Urothelium cell line (cell line): ENCODE results near the gene PAQR6.
A peak's percentile ranks its signal among the peaks of the same experiment; 100 is the strongest.

ENCODE experiments used
- DNase-seq: peaks from one replicate; pipeline ENCODE4 v3.0.0; 2011; ENCODE audit warnings: low spot score, mixed read lengths
- FAIRE-seq: peaks from 2 replicates; lab custom pipeline; 2011; peaks lifted over from hg19 to GRCh38; lab: Jason Lieb, UNC

The PAQR6 gene, protein sequence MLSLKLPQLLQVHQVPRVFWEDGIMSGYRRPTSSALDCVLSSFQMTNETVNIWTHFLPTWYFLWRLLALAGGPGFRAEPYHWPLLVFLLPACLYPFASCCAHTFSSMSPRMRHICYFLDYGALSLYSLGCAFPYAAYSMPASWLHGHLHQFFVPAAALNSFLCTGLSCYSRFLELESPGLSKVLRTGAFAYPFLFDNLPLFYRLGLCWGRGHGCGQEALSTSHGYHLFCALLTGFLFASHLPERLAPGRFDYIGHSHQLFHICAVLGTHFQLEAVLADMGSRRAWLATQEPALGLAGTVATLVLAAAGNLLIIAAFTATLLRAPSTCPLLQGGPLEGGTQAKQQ

DNA sequence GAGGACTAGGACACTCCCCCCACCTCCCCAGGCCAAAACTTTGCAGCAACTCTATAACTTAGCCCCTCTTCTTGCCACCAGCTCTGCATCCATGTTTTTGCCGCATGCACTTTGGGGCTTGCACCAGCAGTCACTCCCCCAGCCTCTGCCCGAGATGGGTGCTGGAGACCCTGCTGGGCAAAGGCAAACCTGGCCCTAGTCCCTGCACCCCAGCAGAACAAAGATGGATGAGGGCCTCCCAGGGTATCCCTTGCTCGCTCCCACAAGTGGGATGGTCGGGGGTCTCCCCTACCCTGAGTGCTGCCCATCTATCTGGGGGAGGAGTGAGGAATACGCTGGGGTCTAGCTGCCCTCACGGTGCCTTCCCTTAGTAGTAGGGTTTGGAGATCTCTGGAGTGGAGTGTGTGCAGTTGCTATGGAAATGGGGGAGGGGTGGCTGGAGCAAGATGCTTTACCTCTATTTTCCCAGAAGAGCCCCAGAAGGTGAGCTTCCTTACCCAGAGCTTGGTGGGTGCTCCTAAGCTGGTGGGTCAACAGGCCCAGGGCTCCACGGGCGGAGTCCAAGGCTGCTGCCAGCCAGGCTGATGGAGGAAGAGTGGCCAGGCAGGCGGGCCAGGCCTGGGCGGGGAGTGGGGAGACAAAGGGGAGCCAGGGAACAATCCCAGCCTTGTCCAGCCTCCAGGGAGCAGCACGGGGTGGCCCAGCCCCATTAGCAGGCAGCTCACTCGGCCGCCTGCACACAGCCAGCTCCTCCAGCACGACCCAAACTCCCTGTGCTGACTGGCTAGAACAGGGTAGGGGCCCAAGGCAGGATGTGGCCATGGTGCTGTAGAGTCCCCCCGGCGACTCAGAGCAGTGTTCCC, at the start of gene PAQR6:
Gene PAQR6 (minus strand): TSS at position 597 of the 863 bp plus-strand sequence. CDS start 1,325 bp downstream, outside the sequence.
- FAIRE-seq, result no peak
- DNase-seq, result no peak

DNA sequence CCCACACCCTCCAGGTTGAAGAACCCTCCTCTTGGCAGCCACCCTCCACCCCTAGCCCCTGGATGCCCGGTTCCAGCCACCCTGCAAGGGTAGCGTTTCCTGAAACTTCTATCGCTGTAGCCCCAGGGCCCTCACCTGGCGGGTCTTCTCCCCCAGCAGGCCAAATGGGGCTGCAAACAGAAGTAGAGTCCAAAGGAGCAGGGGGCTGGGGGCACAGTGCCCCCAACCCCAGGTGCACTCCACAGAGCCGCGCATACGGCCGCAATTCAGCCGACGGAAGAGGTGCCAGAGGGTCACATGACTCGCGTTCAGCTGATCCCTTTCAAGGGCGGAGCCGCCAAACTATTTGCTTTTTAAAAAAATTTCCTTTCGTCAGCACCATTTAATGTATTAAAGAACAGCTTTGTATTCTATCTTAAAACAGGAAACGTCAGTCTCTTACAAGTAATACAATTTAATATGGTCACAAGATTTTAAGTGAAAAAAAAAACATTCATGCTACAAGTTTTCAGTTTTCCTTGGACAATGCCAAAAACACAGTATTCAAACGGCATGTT, 47.6 kb upstream of the PAQR6 start, which contains the start of gene GLMP:
Gene GLMP (minus strand): TSS at position 289 of the 557 bp plus-strand sequence. CDS start 34 bp downstream, at position 255.
- FAIRE-seq (no peak), DNase-seq (peak; percentile 32)

DNA sequence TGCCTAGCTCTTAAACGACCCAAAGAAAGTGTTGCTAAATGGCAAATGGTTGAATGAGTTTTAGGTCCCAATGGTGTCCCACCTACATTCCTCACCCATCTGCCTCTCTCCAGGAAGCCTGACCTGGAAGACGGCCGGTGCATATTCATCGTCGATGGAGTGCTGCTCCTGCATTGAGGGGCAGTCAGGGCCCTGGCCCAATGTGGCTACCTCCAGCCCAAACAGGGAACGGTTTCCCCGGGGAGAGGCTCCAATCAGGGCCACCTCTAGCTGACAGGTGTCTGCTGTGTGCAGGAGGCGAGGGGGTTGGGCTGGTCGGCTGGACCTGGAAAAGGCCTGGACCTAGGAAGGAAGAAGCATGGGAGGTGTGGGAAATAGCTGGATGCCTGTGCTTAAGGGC, 46.0 kb upstream of the PAQR6 start:
- DNase-seq (no peak), FAIRE-seq (no peak)

DNA sequence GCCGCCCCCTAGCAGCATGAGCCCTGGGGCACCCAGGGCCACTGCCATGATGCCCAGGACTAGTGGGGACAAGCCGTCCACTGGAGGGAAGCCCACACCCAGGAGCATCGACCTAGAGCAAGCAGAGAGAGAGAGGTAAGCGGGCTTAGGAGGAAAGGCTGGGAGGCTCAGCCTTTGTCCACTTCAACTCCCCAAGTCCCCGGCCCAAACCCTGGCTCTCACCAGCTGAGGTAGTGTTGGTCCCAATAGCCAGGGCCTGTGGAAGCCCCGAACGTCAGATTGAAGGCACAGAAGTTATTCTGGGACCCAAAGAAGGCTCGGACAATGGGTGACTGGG, 45.2 kb upstream of the PAQR6 start:
- DNase-seq, result no peak
- no peak for FAIRE-seq

DNA sequence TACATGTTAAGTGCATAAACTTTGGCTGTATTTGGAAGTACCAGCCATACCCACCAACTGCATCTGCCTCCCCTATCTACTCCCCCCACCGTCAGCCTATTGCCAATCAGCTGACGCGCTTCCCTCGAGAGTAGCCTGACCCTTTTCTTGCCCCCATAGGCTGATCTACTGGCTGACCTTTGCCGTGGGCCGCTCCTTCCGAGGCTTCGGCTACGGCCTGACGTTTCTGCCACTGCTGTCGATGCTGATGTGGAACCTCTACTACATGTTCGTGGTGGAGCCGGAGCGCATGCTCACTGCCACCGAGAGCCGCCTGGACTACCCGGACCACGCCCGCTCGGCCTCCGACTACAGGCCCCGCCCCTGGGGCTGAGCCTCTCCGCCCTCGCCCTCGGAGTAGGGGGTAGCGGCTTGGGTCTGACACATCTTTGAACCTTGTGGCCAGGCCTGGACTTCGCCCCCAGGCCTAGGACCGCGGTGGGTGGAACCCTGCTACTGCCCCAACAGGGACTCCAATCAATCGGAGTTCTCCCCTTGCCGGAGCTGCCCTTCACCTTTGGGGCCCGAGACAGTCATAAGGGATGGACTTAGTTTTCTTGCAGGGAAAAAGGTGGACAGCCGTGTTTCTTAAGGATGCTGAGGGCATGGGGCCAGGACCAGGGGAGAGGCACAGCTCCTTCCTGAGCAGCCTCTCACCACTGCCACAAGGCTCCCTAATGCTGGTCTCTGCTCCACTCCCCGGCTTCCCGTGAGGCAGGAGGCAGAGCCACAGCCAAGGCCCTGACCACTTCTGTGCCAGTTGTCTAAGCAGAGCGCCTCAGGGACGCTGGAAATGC, 43.6 kb upstream of the PAQR6 start:
- FAIRE-seq, result no peak
- no peak for DNase-seq

DNA sequence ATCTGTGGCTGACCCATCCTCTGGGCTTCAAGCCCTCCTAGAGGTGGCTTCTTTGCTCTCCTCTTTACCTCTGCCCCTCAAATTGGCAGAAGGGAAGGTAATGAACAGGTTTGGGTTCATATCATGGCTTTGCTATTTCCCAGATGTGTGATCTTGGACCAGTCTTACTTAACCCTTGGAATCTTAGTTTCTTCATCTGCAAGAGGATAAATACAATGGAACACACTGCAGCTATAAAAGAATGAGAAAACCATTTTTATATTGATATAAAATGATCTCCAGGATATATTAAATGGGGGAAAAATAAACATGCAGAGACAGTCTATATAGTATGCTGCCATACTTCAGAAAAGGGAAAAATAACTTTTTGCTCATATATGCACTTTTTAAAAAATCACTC, 42.0 kb upstream of the PAQR6 start:
- no peak for FAIRE-seq

DNA sequence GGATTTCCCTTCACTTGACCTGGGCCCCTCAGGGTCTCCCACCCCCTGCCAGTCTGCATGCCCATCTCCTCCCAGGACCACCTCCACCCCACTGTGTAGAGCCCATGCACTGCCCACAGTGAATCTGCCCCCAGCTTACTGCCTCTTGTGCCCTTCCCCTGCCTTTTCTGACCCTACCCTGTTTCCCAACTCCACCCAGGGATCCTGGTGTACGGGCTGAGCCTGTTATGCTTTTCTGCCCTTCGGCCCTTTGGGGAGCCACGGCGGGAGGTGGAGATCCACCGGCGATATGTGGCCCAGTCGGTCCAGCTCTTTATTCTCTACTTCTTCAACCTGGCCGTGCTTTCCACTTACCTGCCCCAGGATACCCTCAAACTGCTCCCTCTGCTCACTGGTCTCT, 38.2 kb upstream of the PAQR6 start:
- FAIRE-seq, result no peak

More for the DNA sequence above, 42.0 kb upstream of the PAQR6 start:
- no peak for DNase-seq

DNA sequence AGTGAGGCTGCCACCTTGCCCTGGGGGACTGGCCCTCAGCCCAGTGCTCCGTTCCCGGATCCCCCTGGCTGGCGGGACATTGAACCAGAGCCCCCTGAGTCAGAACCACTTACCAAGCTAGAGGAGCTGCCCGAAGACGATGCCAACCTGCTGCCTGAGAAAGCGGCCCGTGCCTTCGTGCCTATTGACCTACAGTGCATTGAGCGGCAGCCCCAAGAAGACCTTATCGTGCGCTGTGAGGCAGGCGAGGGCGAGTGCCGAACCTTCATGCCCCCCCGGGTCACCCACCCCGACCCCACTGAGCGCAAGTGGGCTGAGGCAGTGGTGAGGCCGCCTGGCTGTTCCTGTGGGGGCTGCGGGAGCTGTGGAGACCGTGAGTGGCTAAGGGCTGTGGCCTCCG, 37.6 kb upstream of the PAQR6 start:
- FAIRE-seq (no peak), DNase-seq (no peak)

More for the DNA sequence above, 38.2 kb upstream of the PAQR6 start:
- DNase-seq, result no peak

DNA sequence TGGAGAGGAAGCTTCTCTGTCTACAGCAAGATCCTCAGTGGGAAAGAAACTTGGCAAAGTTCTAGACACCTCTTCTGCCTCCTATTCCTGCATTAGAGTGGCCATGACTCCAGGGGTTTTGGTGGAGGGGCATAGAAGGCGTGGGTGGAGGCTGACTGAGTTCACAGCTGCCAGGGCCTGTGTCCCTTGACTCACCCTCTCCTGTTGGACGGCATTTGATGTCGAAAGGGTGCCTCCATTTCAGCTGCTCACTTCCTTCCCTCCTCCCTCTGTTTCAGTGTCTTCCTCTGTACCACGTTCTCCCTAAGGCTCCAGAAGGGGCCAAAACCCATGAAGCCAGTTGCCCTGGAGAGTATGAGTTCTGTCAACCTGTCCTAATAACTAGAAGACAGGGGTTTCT, 36.9 kb upstream of the PAQR6 start:
- FAIRE-seq, result no peak
- no peak for DNase-seq

DNA sequence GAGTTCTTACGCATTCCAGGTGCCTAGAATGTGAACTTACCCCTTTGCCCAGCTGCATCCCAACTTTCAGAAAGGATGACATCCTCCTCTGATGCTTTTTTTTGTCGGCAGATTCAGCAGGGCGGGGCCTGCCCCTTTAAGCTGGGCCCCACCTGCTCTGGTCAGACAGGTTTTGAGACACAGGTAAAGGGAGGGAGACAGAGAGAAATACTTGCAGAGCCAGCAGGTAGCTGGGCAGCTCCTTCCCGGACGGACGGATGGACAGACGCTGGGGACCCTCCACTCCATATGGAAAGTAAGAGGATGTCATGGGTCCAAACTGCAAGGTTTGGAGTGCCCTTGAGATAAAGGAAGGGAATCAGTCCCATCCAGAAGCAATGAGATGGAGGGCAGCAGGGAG, 36.3 kb upstream of the PAQR6 start, which contains the start of gene TMEM79:
Gene TMEM79 (plus strand): TSS at position 214 of the 400 bp plus-strand sequence. CDS start 902 bp downstream, outside the sequence.
- no peak for FAIRE-seq
- DNase-seq, result no peak

DNA sequence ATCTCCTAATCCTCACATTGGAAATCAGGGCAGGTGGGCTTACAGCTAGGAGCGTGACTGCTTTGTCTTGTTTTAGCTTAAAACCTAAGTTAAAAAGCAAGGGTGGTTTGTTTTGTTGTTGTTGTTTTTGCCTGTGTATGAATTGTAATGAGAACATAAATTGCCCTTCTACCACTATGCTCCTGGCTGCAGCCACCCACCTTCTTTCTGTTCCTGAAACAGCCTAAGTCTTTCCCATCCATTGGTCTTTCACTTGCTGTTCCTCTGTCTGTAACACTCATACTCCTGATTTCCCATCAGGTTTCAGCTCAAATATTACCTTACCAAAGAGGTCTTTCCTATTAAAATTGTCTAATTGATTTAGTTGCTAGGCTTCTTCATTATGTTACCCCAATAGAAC, 35.7 kb upstream of the PAQR6 start:
- DNase-seq, result no peak
- FAIRE-seq, result no peak

DNA sequence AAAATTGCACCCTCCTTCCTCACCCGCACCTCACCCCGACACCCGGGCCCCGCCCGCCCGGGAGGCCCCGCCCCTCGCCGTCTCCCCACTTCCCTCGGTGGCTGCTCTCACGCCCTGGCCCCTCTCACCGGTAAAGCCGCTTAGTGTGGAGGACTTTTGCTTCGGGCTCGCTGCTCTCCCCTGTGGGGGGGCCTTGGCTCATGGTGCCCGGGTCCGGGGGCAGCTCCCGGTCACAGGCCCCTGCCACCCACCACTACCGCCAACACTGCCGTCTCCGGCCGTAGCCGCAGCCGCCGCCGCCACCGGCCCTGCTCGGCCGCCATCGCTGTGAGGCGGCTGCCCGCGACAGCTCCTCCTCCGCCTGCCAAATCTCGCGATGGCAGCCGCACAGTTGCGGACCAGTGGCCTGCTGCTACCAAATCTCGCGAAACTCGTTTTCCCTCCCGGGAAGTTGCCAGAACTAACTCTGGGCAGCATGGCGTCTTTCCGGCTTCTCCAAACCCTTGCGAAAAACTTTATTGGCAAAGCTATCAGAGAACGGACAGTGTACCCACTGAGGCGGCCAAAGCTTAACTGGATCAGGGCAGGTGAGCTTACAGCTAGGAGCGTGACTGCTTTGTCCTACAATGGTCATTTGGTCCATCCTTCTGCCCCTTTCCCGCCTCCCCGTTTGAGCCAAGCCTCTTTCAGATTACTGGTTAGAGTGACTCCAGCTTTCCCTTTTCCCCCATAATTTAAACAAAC, 34.8 kb upstream of the PAQR6 start, which contains the start of gene SMG5:
Gene SMG5 (minus strand): TSS at position 347 of the 744 bp plus-strand sequence. CDS start 145 bp downstream, at position 202.
- peak; percentile 91 for FAIRE-seq

DNA sequence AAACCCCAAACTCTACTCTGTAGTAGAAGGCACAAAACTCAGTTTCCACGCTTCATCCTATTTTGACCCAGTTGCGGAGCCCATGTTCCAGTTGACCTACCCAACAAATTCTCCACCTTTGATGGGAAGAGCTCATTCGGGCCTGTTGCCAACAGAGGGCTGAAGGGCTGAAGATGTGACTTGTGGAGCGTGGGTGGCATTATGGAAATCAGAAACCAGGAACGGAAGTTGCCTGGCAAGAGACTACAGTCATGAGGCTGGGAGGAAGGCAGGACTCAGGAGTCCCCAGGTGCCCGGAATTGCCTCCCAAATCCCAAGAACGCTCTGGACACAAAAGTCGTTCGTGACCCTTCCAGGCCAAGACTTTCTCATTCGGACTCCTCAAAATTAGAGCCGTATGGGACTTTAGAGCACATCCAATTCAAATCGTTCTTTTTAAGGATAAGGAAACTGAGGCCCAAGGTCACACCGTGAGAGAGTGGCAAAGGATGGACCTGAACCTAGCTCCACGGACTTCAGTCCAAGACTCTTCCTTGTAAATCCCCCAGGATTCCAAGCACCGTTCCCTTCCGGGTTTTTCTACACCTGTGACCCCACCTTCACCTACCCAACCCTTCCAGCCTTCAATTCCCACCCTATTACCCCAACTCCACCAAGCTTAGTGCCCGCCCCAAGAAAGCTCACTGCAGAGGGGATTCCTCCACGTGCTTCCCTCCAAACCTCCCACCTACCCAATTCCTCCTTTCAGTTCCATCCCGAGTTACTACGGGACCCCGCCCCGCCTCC, 34.0 kb upstream of the PAQR6 start:
- FAIRE-seq, result no peak
- peak; percentile 28 for DNase-seq

More for the DNA sequence above, 34.8 kb upstream of the PAQR6 start, which contains the start of gene SMG5:
- DNase-seq, result peak; percentile 99

DNA sequence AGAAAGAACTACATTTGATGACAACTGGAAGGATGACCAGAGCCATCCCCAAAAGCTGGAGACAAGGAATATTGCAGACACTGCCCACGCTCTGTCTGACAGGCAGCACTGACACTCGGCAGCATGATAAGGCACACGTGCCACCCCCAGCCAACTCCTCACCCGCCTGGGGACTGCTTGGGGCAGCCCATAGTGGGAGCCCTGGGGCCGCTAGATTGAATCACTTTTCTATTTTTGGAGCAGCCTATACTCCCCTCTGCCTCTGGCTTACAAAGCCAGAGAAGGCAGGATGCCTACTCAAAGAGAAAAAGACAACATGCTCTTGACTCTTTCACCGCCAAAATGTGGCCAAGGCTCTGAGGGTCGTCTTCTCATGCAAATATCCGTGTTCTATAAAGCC, 33.4 kb upstream of the PAQR6 start:
- FAIRE-seq (no peak), DNase-seq (no peak)

DNA sequence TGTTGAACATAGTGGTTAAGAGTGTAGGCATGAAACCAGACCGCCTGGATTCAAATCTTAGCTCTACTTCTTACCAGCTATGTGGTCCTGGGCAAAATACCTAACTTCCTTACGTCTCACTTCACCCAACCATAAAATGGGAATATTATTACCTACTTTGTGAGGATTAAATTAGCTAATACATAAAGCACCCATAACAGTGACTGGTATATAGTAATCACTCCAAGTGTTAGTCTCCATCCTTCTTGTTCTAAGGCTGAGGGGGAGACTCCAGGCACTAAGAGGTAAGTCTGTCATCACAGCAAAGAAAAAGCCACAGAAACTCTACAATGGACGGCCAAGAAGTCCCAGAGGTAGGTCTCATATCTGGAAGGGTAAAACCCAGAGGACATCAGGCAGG, 32.0 kb upstream of the PAQR6 start:
- FAIRE-seq (no peak), DNase-seq (no peak)

DNA sequence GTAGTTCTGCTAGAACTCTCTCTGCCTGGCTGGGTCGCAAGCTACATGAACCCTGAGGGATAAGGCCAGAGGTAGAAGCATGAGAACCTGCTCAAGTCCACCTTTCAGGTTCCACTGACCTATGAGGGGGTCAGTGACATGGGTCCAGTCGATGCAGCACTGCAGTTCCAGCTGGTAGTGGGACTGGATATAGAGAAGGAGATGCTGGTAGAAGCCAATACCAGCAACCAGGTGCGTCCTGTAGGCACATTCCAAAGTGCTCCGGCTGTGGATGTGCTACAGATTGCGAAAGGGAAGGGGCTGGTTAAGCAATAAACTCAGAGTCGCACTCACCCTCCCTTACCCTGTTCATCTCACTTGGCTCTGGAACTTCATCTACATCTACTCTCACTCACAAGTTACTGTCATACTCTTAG, 29.1 kb upstream of the PAQR6 start:
- no peak for DNase-seq
- no peak for FAIRE-seq

DNA sequence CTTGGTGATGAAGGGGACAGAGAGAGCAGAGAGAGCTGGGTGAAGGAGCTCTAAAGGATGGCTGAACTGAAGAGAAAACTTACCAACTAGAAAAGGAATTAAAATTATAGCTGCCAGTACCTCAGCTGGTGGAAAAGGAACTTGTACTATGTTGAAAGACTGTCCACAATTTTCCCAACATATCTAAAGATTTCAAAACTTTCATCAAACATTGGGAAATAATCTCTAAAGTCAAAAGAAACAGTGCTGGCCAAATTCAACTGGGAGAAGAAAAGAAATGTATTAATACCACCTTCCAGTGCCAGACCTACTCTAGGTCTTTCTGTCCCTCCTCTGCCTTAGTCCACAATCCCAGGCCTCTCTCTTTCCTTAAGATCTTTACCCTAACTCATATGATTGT, 28.7 kb upstream of the PAQR6 start:
- DNase-seq, result no peak
- FAIRE-seq, result no peak

DNA sequence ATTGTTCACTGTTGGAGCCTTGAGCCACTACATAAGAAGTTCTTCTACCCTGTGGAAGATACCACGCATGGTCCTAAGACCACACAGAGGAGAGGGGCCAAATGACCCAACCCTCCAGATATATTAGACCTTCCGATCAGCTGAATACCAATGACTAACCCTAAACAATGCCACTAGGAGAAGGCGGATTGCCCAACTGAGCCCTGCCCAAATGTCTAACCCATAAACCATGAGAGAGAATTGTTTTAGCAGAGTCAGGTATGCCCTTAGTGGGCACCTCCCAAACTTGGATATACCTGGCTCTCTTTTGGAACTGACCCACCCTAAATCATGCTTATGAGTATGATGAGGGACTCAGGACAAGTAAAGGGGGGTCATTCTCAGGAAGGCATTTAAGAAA, 22.5 kb upstream of the PAQR6 start:
- FAIRE-seq (no peak), DNase-seq (no peak)

DNA sequence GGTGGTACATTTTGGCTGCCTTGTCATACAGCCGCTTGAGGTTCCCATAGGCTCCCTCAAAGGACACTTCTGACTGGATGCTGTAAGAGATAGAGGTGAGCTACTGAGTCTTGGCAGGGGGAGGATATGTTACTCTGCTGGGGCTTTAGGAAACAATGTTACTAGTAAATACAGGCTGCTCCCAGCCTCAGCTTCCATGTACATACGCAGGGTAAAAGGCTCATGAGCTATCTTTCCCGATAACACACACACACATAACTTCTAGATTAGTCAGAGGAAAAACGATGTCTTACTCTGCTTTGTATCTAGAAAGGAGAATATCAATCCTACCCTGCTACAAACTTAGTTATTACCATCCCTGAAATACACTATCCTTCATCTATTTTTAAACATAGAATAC, 20.5 kb upstream of the PAQR6 start:
- no peak for DNase-seq
- FAIRE-seq, result no peak
